ENCODE measurements around the gene SUCO. TPM values are rescaled to one million over a fixed set of nuclear protein-coding genes. Genes with fewer than 3 reads are reported as not detected.
"Not testable (repeated sequence)": the region's sequence is repeated elsewhere in the genome, so short reads cannot be mapped to it uniquely, and the experiment has no call there.

SUCO gene
- total RNA-seq, 1 experiment from 2014 or later = 27.7 TPM

GRCh38 chr1:172605641-172606040 lies 72.7 kb downstream of the SUCO start:
- DNase-seq (ENCODE audit: extremely low read depth, low read depth) = no peak

- DNase-seq (ENCODE audit: extremely low read depth, low read depth) = no peak
These were observed 74.2 kb downstream of the SUCO start for GRCh38 chr1:172607145-172607544.

GRCh38 chr1:172608098-172608601 lies 75.2 kb downstream of the SUCO start:
- DNase-seq (ENCODE audit: extremely low read depth, low read depth) = no peak

GRCh38 chr1:172609528-172609927 lies 76.6 kb downstream of the SUCO start:
- no peak for DNase-seq (ENCODE audit: extremely low read depth, low read depth)

- DNase-seq (ENCODE audit: extremely low read depth, low read depth) = no peak
These were observed 79.5 kb downstream of the SUCO start for GRCh38 chr1:172612478-172612877.

GRCh38 chr1:172613294-172613693 lies 80.3 kb downstream of the SUCO start:
- no peak for DNase-seq (ENCODE audit: extremely low read depth, low read depth)

GRCh38 chr1:172616195-172616594 lies 83.2 kb downstream of the SUCO start:
- DNase-seq (ENCODE audit: extremely low read depth, low read depth) = no peak

- DNase-seq (ENCODE audit: extremely low read depth, low read depth) = no peak
These were observed 83.7 kb downstream of the SUCO start for GRCh38 chr1:172616636-172617035.

GRCh38 chr1:172620603-172621002 lies 87.7 kb downstream of the SUCO start:
- not testable (repeated sequence) for DNase-seq (ENCODE audit: extremely low read depth, low read depth)

- DNase-seq (ENCODE audit: extremely low read depth, low read depth) = no peak
These were observed 89.6 kb downstream of the SUCO start for GRCh38 chr1:172622541-172622940.

- DNase-seq (ENCODE audit: extremely low read depth, low read depth) = no peak
These were observed 90.8 kb downstream of the SUCO start for GRCh38 chr1:172623748-172624147.

- no peak for DNase-seq (ENCODE audit: extremely low read depth, low read depth)
These were observed 93.9 kb downstream of the SUCO start for GRCh38 chr1:172626845-172627244.

GRCh38 chr1:172627702-172628101 lies 94.8 kb downstream of the SUCO start:
- no peak for DNase-seq (ENCODE audit: extremely low read depth, low read depth)

- DNase-seq (ENCODE audit: extremely low read depth, low read depth) = no peak
These were observed 95.5 kb downstream of the SUCO start for GRCh38 chr1:172628401-172628800.

GRCh38 chr1:172629170-172629569 lies 96.2 kb downstream of the SUCO start:
- no peak for DNase-seq (ENCODE audit: extremely low read depth, low read depth)

GRCh38 chr1:172629638-172630037 lies 96.7 kb downstream of the SUCO start:
- no peak for DNase-seq (ENCODE audit: extremely low read depth, low read depth)

- no peak for DNase-seq (ENCODE audit: extremely low read depth, low read depth)
These were observed 97.3 kb downstream of the SUCO start for GRCh38 chr1:172630056-172630818.

GRCh38 chr1:172630868-172631267 lies 97.9 kb downstream of the SUCO start:
- DNase-seq (ENCODE audit: extremely low read depth, low read depth) = no peak

- no peak for DNase-seq (ENCODE audit: extremely low read depth, low read depth)
These were observed 104.6 kb downstream of the SUCO start for GRCh38 chr1:172637522-172637921.

GRCh38 chr1:172638249-172638648 lies 105.3 kb downstream of the SUCO start:
- no peak for DNase-seq (ENCODE audit: extremely low read depth, low read depth)

- DNase-seq (ENCODE audit: extremely low read depth, low read depth) = no peak
These were observed 106.2 kb downstream of the SUCO start for GRCh38 chr1:172638885-172639831.

Data from NCI-H460 (cell line).